AG09319 (cell line): ENCODE results near the gene ZNF724.

Experiments
- DNase-seq: peaks from one replicate; pipeline ENCODE4 v3.0.0-alpha.2; 2010; ENCODE audit warnings: low read depth; ENCODE audit errors: extremely low read depth
- TF ChIP-seq, protein P1 (sequence below): IDR thresholded peaks from 2 replicates; pipeline ENCODE4 v1.5.1; 2011; ENCODE audit warnings: low read depth, mild to moderate bottlenecking, inconsistent platforms, low read length, moderate library complexity

Gene ZNF724

GRCh38 chr19:23222998-23223652, 27.1 kb downstream of the ZNF724 start:
- no peak for DNase-seq
- TF ChIP-seq, protein P1, sequence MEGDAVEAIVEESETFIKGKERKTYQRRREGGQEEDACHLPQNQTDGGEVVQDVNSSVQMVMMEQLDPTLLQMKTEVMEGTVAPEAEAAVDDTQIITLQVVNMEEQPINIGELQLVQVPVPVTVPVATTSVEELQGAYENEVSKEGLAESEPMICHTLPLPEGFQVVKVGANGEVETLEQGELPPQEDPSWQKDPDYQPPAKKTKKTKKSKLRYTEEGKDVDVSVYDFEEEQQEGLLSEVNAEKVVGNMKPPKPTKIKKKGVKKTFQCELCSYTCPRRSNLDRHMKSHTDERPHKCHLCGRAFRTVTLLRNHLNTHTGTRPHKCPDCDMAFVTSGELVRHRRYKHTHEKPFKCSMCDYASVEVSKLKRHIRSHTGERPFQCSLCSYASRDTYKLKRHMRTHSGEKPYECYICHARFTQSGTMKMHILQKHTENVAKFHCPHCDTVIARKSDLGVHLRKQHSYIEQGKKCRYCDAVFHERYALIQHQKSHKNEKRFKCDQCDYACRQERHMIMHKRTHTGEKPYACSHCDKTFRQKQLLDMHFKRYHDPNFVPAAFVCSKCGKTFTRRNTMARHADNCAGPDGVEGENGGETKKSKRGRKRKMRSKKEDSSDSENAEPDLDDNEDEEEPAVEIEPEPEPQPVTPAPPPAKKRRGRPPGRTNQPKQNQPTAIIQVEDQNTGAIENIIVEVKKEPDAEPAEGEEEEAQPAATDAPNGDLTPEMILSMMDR, result no peak

- no peak for DNase-seq
- TF ChIP-seq, protein P1, result no peak
Measured at GRCh38 chr19:23203841-23204344, 46.3 kb downstream of the ZNF724 start.

DNA sequence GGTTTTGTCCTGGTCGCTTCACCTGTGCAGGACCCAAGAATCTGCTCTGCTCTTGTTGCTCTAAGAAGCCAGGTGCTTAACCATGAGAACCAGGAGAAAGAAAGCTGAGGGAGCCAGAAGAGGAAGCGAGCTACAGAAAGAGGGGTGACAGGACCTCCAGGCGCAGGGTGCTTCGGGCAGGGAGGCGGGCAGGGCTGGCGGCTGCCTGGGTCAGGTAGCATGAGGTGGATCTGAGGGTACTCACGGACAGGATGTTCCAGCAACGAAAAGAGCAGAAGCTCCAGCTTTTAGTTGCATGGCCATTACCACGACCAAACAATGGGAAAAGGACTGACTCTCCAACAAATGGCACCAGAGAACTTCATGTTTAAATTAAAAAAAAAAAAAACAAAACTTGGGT, 59.9 kb downstream of the ZNF724 start:
- TF ChIP-seq, protein P1, result no peak
- DNase-seq, result no peak

DNA sequence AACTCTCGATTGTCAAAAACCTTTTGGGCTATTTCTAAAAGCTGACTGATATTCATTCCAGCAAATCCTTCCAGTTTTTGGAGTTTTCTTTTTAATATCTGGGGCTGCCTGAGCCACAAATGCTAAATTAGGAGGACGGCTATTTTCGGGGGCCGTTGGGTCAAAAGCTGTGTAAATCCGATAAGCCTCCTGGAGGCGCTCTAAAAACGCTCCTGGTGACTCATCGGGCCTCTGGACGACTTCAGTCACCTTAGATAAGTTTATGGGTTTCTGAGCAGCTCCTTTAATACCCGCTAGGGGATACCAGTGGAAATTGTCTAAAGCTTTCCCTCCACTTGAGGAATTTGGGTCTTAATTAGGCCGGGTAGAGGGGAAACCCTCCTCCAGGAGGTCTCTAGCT, 66.9 kb downstream of the ZNF724 start:
- TF ChIP-seq, protein P1, result no peak
- no peak for DNase-seq
